Measurements from ENCODE around the gene DUSP28.

Gene DUSP28

GRCh38 chr2:240585681-240586197, 25.6 kb downstream of the DUSP28 start:
- peak overlapping the region; percentile 90 for H3K4me3 ChIP-seq (ENCODE audit: low read length)
- H3K27me3 ChIP-seq (replicated peaks; ENCODE audit: control insufficient read depth, insufficient read depth, low read length) = no peaks in the 10 kb centered on the region
- no peak for DNase-seq (ENCODE audit: low read depth)
- peaks cover 9% of the 10 kb centered on the region for H3K36me3 ChIP-seq (ENCODE audit: control insufficient read depth, insufficient read depth, low read length, severe bottlenecking)
- no peaks in the 10 kb centered on the region for H3K9me3 ChIP-seq (ENCODE audit: control insufficient read depth, low read length)
- H3K9ac ChIP-seq (ENCODE audit: low read length) = peak overlapping the region; percentile 94
- peaks cover 29% of the 10 kb centered on the region for H3K4me1 ChIP-seq (ENCODE audit: control insufficient read depth, insufficient read depth, low read length)

GRCh38 chr2:240586198-240586918, 26.2 kb downstream of the DUSP28 start, which contains the start of gene CAPN10:
TSS of gene CAPN10 (plus strand) at chr2:240586734. CDS start at chr2:240586912, 178 bp downstream.
- peak; percentile 99 for DNase-seq (ENCODE audit: low read depth)
- H3K9me3 ChIP-seq (ENCODE audit: control insufficient read depth, low read length) = no peaks in the 10 kb centered on the region
- H3K4me1 ChIP-seq (ENCODE audit: control insufficient read depth, insufficient read depth, low read length) = peaks cover 29% of the 10 kb centered on the region
- H3K27me3 ChIP-seq (replicated peaks; ENCODE audit: control insufficient read depth, insufficient read depth, low read length) = no peaks in the 10 kb centered on the region
- H3K9ac ChIP-seq (ENCODE audit: low read length) = peak within 1 kb of the TSS; percentile 94
- H3K36me3 ChIP-seq (ENCODE audit: control insufficient read depth, insufficient read depth, low read length, severe bottlenecking) = peaks cover 13% of the 10 kb centered on the region
- peak within 1 kb of the TSS; percentile 90 for H3K4me3 ChIP-seq (ENCODE audit: low read length)

GRCh38 chr2:240586919-240587800, 27.0 kb downstream of the DUSP28 start:
- peaks cover 15% of the 10 kb centered on the region for H3K36me3 ChIP-seq (ENCODE audit: control insufficient read depth, insufficient read depth, low read length, severe bottlenecking)
- peak; percentile 59 for DNase-seq (ENCODE audit: low read depth)
- H3K9ac ChIP-seq (ENCODE audit: low read length) = peak overlapping the region; percentile 94
- H3K9me3 ChIP-seq (ENCODE audit: control insufficient read depth, low read length) = no peaks in the 10 kb centered on the region
- no peaks in the 10 kb centered on the region for H3K27me3 ChIP-seq (replicated peaks; ENCODE audit: control insufficient read depth, insufficient read depth, low read length)
- H3K4me1 ChIP-seq (ENCODE audit: control insufficient read depth, insufficient read depth, low read length) = peaks cover 29% of the 10 kb centered on the region
- H3K4me3 ChIP-seq (ENCODE audit: low read length) = peak overlapping the region; percentile 90

DNA sequence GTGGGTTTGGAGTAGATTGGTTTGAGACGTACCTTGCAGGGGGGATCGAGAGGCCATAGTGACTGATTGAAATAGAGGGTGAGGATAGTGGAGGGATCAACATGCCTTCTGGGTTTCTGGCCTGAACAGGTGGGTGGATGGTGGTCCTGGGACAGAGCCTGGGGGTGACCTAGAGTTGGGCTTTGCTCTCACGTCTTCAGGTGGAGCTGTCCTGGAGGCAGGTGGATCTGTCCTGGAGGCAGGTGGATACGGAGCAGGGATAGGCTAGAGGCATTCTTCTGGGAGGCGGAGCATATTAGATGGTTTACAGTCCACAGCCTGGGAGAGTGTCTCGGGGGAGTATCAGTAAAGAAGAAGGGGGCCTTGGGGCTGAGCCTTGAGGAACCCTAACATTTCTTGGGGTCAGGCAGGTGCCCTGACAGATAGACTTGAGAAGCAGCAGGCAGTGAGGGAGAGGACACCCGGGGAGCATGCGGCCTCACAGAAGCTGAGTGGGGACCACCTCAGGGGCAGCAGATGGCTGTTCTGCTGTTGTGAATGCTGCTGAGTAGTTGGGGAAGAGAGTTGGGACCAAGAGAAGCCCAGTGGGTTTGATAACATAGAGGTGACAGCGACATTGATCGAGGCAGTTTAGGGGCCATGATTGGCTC, 28.0 kb downstream of the DUSP28 start:
- DNase-seq (ENCODE audit: low read depth) = no peak
- Histone ChIP-seq H3K9me3 (ENCODE audit: control insufficient read depth, low read length) (no peaks in the 10 kb centered on the region), H3K9ac (ENCODE audit: low read length) (no peak overlapping the region), H3K4me1 (ENCODE audit: control insufficient read depth, insufficient read depth, low read length) (peaks cover 29% of the 10 kb centered on the region), H3K36me3 (ENCODE audit: control insufficient read depth, insufficient read depth, low read length, severe bottlenecking) (peaks cover 15% of the 10 kb centered on the region), H3K27me3 (replicated peaks; ENCODE audit: control insufficient read depth, insufficient read depth, low read length) (no peaks in the 10 kb centered on the region), H3K4me3 (ENCODE audit: low read length) (peak overlapping the region; percentile 90)

- Histone ChIP-seq H3K4me1 (ENCODE audit: control insufficient read depth, insufficient read depth, low read length) (peaks cover 29% of the 10 kb centered on the region), H3K4me3 (ENCODE audit: low read length) (no peak overlapping the region), H3K36me3 (ENCODE audit: control insufficient read depth, insufficient read depth, low read length, severe bottlenecking) (peaks cover 15% of the 10 kb centered on the region), H3K27me3 (replicated peaks; ENCODE audit: control insufficient read depth, insufficient read depth, low read length) (no peaks in the 10 kb centered on the region), H3K9me3 (ENCODE audit: control insufficient read depth, low read length) (no peaks in the 10 kb centered on the region), H3K9ac (ENCODE audit: low read length) (no peak overlapping the region)
- no peak for DNase-seq (ENCODE audit: low read depth)
These were observed 28.5 kb downstream of the DUSP28 start for GRCh38 chr2:240588669-240589068.

GRCh38 chr2:240589375-240589774, 29.2 kb downstream of the DUSP28 start:
- no peak overlapping the region for H3K4me3 ChIP-seq (ENCODE audit: low read length)
- H3K4me1 ChIP-seq (ENCODE audit: control insufficient read depth, insufficient read depth, low read length) = peaks cover 29% of the 10 kb centered on the region
- no peaks in the 10 kb centered on the region for H3K27me3 ChIP-seq (replicated peaks; ENCODE audit: control insufficient read depth, insufficient read depth, low read length)
- no peak for DNase-seq (ENCODE audit: low read depth)
- peaks cover 15% of the 10 kb centered on the region for H3K36me3 ChIP-seq (ENCODE audit: control insufficient read depth, insufficient read depth, low read length, severe bottlenecking)
- no peak overlapping the region for H3K9ac ChIP-seq (ENCODE audit: low read length)
- H3K9me3 ChIP-seq (ENCODE audit: control insufficient read depth, low read length) = no peaks in the 10 kb centered on the region

DNA sequence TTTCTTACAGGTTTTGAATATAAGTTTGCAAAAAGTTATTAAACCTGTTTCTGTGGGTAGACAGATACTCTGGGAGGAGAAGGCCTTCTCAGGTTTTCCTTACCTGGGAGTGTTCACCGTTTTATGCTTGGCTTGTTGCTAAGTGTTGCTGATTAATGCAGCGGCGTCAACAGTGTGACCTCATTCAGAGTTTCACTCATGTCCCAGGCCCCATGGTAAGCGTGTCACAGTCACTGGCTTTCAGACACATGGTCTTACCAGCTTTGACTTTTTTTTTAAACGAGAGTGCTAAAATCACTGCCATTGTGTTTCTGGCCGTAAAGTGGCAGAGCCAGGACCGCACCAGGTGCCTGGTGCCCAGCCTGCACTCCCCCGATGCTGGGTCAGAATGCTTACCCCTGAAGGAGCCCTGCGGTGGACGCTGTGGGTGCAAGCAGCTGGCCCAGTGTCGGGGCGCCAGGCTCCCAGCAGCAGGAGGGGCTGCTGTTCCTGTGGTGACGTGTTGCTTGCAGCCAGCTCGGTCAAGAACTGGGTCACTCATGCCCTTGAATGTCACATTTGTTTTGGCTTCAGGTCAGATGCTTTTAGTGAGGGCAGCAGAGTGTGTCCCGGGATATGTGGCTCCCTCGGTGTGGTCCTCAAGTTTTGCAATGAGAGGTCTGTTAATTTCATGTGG, 29.8 kb downstream of the DUSP28 start:
- Histone ChIP-seq H3K4me1 (ENCODE audit: control insufficient read depth, insufficient read depth, low read length) (peaks cover 23% of the 10 kb centered on the region), H3K4me3 (ENCODE audit: low read length) (no peak overlapping the region), H3K36me3 (ENCODE audit: control insufficient read depth, insufficient read depth, low read length, severe bottlenecking) (peaks cover 15% of the 10 kb centered on the region), H3K9ac (ENCODE audit: low read length) (no peak overlapping the region), H3K9me3 (ENCODE audit: control insufficient read depth, low read length) (no peaks in the 10 kb centered on the region), H3K27me3 (replicated peaks; ENCODE audit: control insufficient read depth, insufficient read depth, low read length) (no peaks in the 10 kb centered on the region)
- DNase-seq (ENCODE audit: low read depth) = no peak

DNA sequence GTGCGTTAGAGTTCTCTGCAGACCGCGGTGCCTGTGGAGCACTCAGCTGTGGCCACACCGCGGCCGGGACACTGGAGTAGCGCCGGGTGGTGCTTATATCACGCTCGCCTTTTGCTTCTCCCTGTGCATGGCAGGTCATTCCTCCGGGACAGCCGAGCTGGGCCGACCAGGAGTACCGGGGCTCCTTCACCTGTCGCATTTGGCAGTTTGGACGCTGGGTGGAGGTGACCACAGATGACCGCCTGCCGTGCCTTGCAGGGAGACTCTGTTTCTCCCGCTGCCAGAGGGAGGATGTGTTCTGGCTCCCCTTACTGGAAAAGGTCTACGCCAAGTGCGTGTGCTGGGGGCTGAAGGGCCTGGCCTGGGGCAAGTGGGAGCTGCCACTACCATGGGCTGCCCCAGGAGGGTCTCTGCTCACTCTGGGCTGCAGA, 30.5 kb downstream of the DUSP28 start:
- Histone ChIP-seq H3K9me3 (ENCODE audit: control insufficient read depth, low read length) (no peaks in the 10 kb centered on the region), H3K4me3 (ENCODE audit: low read length) (no peak overlapping the region), H3K27me3 (replicated peaks; ENCODE audit: control insufficient read depth, insufficient read depth, low read length) (no peaks in the 10 kb centered on the region), H3K36me3 (ENCODE audit: control insufficient read depth, insufficient read depth, low read length, severe bottlenecking) (peaks cover 15% of the 10 kb centered on the region), H3K9ac (ENCODE audit: low read length) (no peak overlapping the region), H3K4me1 (ENCODE audit: control insufficient read depth, insufficient read depth, low read length) (peaks cover 16% of the 10 kb centered on the region)
- DNase-seq (ENCODE audit: low read depth) = no peak

- H3K27me3 ChIP-seq (replicated peaks; ENCODE audit: control insufficient read depth, insufficient read depth, low read length) = no peaks in the 10 kb centered on the region
- H3K9ac ChIP-seq (ENCODE audit: low read length) = no peak overlapping the region
- H3K4me3 ChIP-seq (ENCODE audit: low read length) = no peak overlapping the region
- peaks cover 15% of the 10 kb centered on the region for H3K4me1 ChIP-seq (ENCODE audit: control insufficient read depth, insufficient read depth, low read length)
- H3K9me3 ChIP-seq (ENCODE audit: control insufficient read depth, low read length) = no peaks in the 10 kb centered on the region
- peaks cover 15% of the 10 kb centered on the region for H3K36me3 ChIP-seq (ENCODE audit: control insufficient read depth, insufficient read depth, low read length, severe bottlenecking)
- DNase-seq (ENCODE audit: low read depth) = no peak
These were observed 31.1 kb downstream of the DUSP28 start for GRCh38 chr2:240591226-240591625.

GRCh38 chr2:240591784-240592183, 31.6 kb downstream of the DUSP28 start:
- peaks cover 15% of the 10 kb centered on the region for H3K4me1 ChIP-seq (ENCODE audit: control insufficient read depth, insufficient read depth, low read length)
- peaks cover 15% of the 10 kb centered on the region for H3K36me3 ChIP-seq (ENCODE audit: control insufficient read depth, insufficient read depth, low read length, severe bottlenecking)
- no peak overlapping the region for H3K4me3 ChIP-seq (ENCODE audit: low read length)

More at GRCh38 chr2:240591784-240592183, 31.6 kb downstream of the DUSP28 start:
- Histone ChIP-seq H3K9ac (ENCODE audit: low read length) (no peak overlapping the region), H3K9me3 (ENCODE audit: control insufficient read depth, low read length) (no peaks in the 10 kb centered on the region), H3K27me3 (replicated peaks; ENCODE audit: control insufficient read depth, insufficient read depth, low read length) (no peaks in the 10 kb centered on the region)
- DNase-seq (ENCODE audit: low read depth) = no peak

All from adipocyte (in vitro differentiated cells).